Retinal pigment epithelial cell (primary cell): ENCODE measurements around the gene ANP32B.

Experiments
- DNase-seq: peaks from one replicate; pipeline ENCODE4 v3.0.0-alpha.2; 2010; ENCODE audit warnings: low read depth
- H3K4me3 ChIP-seq: 2 replicates; pipeline ENCODE4 v1.5.1; 2011; ENCODE audit warnings: mild to moderate bottlenecking, low read length, control low read depth, moderate library complexity
- TF ChIP-seq, protein P1 (sequence below): conservative IDR thresholded peaks from 2 replicates; pipeline ENCODE4 v1.5.1; 2011; ENCODE audit warnings: low read depth, low read length, control low read depth, inconsistent platforms

ANP32B gene

DNA sequence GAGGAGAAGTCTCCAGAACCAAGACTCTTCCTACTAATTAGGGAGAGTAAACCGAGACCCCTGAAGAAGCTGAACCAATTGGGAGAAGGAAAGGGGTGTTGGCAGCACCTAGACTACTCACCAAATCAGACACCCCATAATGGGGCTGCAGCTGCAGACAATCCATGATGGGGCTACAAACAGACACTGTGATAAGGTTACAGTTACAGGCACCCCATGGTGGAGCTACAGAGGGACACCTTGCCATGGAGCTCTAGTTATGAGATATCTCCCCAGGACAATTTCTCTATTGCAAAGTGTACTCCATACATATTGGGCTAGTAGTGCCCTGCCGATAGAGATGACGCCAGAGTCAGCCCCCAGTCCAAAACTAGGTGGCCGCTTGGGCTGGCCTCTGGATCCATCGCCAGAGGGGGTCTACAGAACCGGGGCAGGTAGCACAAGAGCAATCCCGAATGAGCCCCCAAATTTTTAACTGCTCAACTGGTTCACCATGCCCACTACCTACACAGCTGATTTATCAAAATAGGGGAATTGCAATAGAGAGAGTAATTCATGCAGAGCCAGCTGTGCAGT lies 71.3 kb downstream of the ANP32B start:
- H3K4me3 ChIP-seq = no peak overlapping the region
- DNase-seq = no peak

DNA sequence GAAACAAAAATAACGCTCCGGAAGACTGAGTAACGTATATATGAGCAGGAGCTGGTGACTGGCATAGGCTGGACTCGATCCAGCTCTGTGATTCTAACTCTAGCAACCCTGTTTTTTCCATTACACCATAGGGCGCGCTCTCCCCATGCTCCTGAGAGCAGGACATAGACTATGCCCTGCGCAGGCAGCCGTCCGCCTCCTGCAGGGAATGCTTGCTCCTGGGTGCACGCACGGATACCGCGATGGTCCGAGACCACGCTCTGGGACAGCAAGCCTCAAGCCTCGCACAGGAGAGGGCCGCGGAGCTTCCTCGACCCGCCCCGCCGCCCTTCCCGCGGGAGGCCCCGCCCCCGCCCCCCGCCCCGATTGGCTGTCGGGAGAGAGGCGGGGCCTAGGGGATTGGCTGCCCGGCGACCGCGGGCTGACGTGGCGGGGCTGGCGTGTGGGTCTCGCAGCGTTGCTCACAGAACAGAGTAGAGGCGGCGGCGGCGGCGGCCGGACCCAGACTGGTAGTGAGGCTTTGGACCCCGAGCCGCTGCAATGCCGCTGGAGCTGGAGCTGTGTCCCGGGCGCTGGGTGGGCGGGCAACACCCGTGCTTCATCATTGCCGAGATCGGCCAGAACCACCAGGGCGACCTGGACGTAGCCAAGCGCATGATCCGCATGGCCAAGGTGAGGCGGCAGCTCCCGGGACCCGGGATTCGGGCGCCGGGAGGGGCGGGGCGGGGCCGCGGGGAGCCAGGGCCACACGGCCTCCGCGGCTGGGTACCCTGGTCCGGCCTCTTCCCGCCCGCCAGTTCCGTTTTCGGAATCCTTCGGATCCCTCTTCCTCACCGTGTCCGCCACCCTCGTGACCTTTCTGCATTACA lies 73.4 kb downstream of the ANP32B start, which contains the start of gene NANS:
NANS (plus strand) TSS at position 464 of the 869 bp plus-strand sequence; CDS start at position 541, 77 bp downstream.
- TF ChIP-seq, protein P1, sequence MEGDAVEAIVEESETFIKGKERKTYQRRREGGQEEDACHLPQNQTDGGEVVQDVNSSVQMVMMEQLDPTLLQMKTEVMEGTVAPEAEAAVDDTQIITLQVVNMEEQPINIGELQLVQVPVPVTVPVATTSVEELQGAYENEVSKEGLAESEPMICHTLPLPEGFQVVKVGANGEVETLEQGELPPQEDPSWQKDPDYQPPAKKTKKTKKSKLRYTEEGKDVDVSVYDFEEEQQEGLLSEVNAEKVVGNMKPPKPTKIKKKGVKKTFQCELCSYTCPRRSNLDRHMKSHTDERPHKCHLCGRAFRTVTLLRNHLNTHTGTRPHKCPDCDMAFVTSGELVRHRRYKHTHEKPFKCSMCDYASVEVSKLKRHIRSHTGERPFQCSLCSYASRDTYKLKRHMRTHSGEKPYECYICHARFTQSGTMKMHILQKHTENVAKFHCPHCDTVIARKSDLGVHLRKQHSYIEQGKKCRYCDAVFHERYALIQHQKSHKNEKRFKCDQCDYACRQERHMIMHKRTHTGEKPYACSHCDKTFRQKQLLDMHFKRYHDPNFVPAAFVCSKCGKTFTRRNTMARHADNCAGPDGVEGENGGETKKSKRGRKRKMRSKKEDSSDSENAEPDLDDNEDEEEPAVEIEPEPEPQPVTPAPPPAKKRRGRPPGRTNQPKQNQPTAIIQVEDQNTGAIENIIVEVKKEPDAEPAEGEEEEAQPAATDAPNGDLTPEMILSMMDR = no peak
- peak within 1 kb of the TSS; percentile 86 for H3K4me3 ChIP-seq
- DNase-seq = peak; percentile 88

More for the DNA sequence above, 71.3 kb downstream of the ANP32B start:
- TF ChIP-seq, protein P1 = no peak

DNA sequence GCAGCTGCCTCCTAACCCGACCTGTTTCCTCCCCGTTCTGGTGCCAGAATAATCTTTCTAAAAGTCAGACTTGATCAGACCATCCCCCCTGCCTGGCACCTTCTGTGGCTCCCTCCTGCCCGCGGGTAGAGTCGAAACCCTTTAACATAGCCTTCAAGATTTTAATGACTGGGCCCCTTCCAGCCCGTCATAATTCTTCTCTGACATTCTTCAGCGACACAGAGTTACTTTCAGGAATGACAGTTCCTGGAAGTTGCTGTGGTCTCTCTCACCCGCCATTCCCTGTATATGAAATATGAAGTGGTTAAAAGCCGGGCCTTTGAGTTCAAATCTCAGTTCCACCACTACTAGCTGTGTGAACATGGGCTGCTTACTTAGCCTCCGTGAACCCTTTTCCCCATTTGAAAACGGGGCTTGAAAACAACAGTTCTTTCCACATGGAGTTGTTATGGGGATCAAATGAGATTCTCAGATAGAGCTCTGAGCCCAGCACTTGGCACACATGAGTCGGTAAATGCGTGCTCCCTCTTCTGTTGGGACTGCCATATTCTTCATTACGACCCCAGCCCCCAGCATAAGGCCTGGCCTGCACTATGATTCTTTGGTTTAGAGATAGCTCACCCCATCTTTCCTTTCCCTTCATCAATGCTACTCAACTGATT lies 74.1 kb downstream of the ANP32B start:
- no peak for DNase-seq
- TF ChIP-seq, protein P1 = no peak
- peak overlapping the region; percentile 86 for H3K4me3 ChIP-seq

DNA sequence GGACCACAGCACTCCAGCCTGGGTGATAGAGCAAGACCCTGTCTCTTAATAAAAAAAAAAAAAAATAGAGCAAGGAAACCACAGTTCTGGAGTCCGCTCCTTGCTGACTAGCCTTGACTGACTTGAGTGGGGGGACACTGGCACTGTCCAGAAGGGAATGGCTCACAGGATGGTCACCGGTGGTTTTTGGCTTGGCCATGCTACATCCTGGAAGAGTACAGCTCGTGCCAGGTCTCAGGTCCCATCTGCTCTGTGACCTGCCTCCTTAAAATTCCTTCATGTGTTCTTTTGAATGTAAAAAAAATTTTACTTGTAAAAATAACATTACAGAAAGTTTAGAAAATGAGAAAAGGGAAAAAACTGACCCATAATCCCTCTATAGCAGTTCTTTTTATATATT lies 79.0 kb downstream of the ANP32B start:
- H3K4me3 ChIP-seq = no peak overlapping the region
- no peak for DNase-seq
- TF ChIP-seq, protein P1 = no peak

DNA sequence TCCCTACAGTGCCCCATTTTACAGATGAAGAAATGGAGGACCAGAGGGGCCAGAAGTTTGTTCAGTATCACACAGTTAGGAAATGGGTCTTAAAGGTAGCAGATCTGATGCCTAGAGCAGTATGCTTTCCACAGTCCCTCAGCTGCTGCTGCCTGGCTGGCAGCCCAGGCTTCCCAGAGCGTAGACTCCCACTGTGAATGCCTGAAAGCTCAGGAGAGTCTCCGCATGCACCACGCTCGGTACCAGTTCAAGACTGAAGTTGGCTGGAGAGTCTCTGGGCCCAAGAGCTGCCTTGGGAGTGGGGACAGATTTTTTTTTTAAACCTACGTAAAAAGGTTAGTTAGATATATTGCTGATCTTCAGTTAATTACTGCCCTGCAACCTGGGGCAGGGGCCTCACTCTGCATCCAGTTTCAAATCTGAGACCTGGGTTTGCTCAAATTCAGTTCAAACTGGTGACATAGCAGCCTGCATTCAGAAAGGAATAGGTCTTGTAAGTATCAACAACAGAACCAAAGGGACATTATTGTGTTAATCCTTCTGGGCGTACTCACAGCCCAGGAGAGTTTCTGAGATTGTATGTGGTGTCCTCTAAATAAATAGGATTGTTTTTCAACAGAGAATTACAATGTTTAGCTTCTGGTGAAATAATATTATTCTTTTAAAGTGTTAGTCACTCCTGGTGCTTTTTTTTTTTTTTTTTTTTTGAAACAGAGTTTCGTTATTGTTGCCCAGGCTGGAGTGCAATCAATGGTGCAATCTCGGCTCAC lies 81.7 kb downstream of the ANP32B start:
- DNase-seq = no peak
- no peak overlapping the region for H3K4me3 ChIP-seq
- TF ChIP-seq, protein P1 = no peak
